Glomerular visceral epithelial cell (primary cell): Measurements from ENCODE around the gene ZFAND2A.
A peak's percentile ranks its signal among the peaks of the same experiment; 100 is the strongest.
"Not testable (repeated sequence)": the region's sequence is repeated elsewhere in the genome, so short reads cannot be mapped to it uniquely, and the experiment has no call there.

Experiments
- DNase-seq: peaks from one replicate; pipeline ENCODE4 v3.0.0-alpha.2; 2016; ENCODE audit errors: extremely low spot score

Gene ZFAND2A

GRCh38 chr7:1159891-1160669, at the start of gene ZFAND2A:
Gene ZFAND2A (minus strand): TSS chr7:1160196. CDS start chr7:1158212, 1,984 bp downstream.
- DNase-seq, result peak; percentile 98

- no peak for DNase-seq
These were observed 49.1 kb upstream of the ZFAND2A start for GRCh38 chr7:1209097-1209496.

GRCh38 chr7:1205742-1206141, 45.7 kb upstream of the ZFAND2A start:
- not testable (repeated sequence) for DNase-seq

GRCh38 chr7:1204460-1205140, 44.6 kb upstream of the ZFAND2A start:
- no peak for DNase-seq

- DNase-seq, result not testable (repeated sequence)
These were observed 42.9 kb upstream of the ZFAND2A start for GRCh38 chr7:1202914-1203313.

- no peak for DNase-seq
These were observed 41.9 kb upstream of the ZFAND2A start for GRCh38 chr7:1201916-1202315.

GRCh38 chr7:1200045-1200444, 40.0 kb upstream of the ZFAND2A start:
- DNase-seq, result no peak

- no peak for DNase-seq
These were observed 38.1 kb upstream of the ZFAND2A start for GRCh38 chr7:1197997-1198625.

- DNase-seq, result no peak
These were observed 37.0 kb upstream of the ZFAND2A start for GRCh38 chr7:1196950-1197349.

- not testable (repeated sequence) for DNase-seq
These were observed 36.4 kb upstream of the ZFAND2A start for GRCh38 chr7:1196441-1196840.

GRCh38 chr7:1193593-1194424, 33.8 kb upstream of the ZFAND2A start:
- DNase-seq, result peak; percentile 62

GRCh38 chr7:1192171-1192676, 32.2 kb upstream of the ZFAND2A start:
- peak; percentile 26 for DNase-seq

GRCh38 chr7:1189986-1190772, 30.2 kb upstream of the ZFAND2A start:
- no peak for DNase-seq

- DNase-seq, result no peak
These were observed 28.8 kb upstream of the ZFAND2A start for GRCh38 chr7:1188720-1189294.

GRCh38 chr7:1187127-1187526, 27.1 kb upstream of the ZFAND2A start:
- no peak for DNase-seq

GRCh38 chr7:1181640-1182039, 21.6 kb upstream of the ZFAND2A start:
- no peak for DNase-seq

- DNase-seq, result no peak
These were observed 21.0 kb upstream of the ZFAND2A start for GRCh38 chr7:1181031-1181430.

GRCh38 chr7:1176891-1177373, 16.9 kb upstream of the ZFAND2A start:
- DNase-seq, result peak; percentile 66

GRCh38 chr7:1175967-1176851, 16.2 kb upstream of the ZFAND2A start:
- peak; percentile 83 for DNase-seq
